ENCODE results near the gene EHD4.

GRCh38 chr15:41980654-41981323 is 8.4 kb upstream of the EHD4 start:
- TF ChIP-seq POLR2AphosphoS5 (IDR thresholded peaks at IDR 0.05; ENCODE audit: low read depth, low read length): no peak
- no peak for TF ChIP-seq CTCF (IDR thresholded peaks at IDR 0.05)
- TF ChIP-seq REST (IDR thresholded peaks at IDR 0.05; ENCODE audit: low read depth, low read length): no peak
- TF ChIP-seq GABPA (IDR thresholded peaks at IDR 0.05; ENCODE audit: low read depth): no peak
- TF ChIP-seq USF2 (IDR thresholded peaks at IDR 0.05; ENCODE audit: borderline replicate concordance, low read depth, low read length): no peak
- no peak for TF ChIP-seq RXRA (IDR thresholded peaks at IDR 0.05; ENCODE audit: borderline replicate concordance, low read depth)
- no peak for TF ChIP-seq FOXM1 (IDR thresholded peaks at IDR 0.05; ENCODE audit: low read depth)

All from SK-N-SH (cell line).